DOHH2 (cell line): ENCODE measurements around the gene SRPK2.

ENCODE experiments used
- CTCF ChIP-seq: fragments of 200-600 bp; sonication (generic); IDR thresholded peaks from one replicate; pipeline ENCODE4 v1.5.1; 2014; ENCODE audit warnings: antibody characterized with exemption, mild to moderate bottlenecking, low read depth, low read length; ENCODE audit not compliant: poor library complexity, severe bottlenecking
- EZH2phosphoT487 ChIP-seq: fragments of 200-600 bp; sonication (generic); IDR thresholded peaks from 2 replicates; pipeline ENCODE4 v1.6.1; 2017; ENCODE audit warnings: borderline replicate concordance, mild to moderate bottlenecking, antibody characterized with exemption, low read length, moderate library complexity, mixed read lengths

DNA sequence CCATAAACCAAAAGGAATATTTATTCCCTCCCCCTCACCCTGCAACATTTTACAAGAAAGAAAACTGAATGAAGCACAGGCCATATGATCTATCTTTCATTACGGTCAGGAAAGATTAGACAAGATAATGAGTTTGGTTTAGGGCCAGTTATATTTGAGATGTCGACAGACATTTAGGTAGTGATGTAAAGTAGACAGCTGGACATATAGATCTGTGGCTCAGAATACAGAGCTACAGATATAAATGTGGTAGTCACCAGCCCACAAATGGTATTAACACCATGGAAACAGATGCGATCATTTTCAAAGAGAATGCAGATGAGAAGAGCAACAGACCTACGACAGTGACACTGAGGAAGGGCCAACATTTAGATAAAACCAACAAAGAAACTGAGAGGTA is 142.5 kb downstream of the SRPK2 start:
- TF ChIP-seq CTCF (no peak), EZH2phosphoT487 (no peak)
